K562 (cell line): ENCODE results near the gene KLK7. TPM values are rescaled to one million over a fixed set of nuclear protein-coding genes. Genes with fewer than 3 reads are reported as not detected.
A peak's percentile ranks its signal among the peaks of the same experiment; 100 is the strongest.

ENCODE experiments used
- ARID1B ChIP-seq: fragments of 450-650 bp; IDR thresholded peaks from 2 replicates; pipeline ENCODE4 v1.6.1; 2016; ENCODE audit warnings: antibody characterized with exemption, mild to moderate bottlenecking, inconsistent platforms
- ATF7 ChIP-seq: fragments of 450-650 bp; IDR thresholded peaks from 2 replicates; pipeline ENCODE4 v1.7.1; 2014; ENCODE audit warnings: mild to moderate bottlenecking, moderate library complexity
- CBFB ChIP-seq: sonication (generic); formaldehyde crosslinking; IDR thresholded peaks from 2 replicates; pipeline ENCODE4 v1.4.0; 2020; ENCODE audit warnings: mild to moderate bottlenecking, missing genetic modification reagents
- DIDO1 ChIP-seq: fragments of 450-650 bp; IDR thresholded peaks from 2 replicates; pipeline ENCODE4 v1.6.1; 2016; ENCODE audit warnings: low read depth, missing biosample characterization, missing genetic modification characterization
- DMBX1 ChIP-seq: fragments of 250-450 bp; sonication (Bioruptor Pico); IDR thresholded peaks from 2 replicates; pipeline ENCODE4 v1.8.0; 2022; ENCODE audit warnings: inconsistent platforms, mild to moderate bottlenecking, moderate library complexity, borderline replicate concordance
- DNMT1 ChIP-seq: fragments of 450-650 bp; IDR thresholded peaks from 2 replicates; pipeline ENCODE4 v1.6.1; 2016; ENCODE audit warnings: antibody characterized with exemption, mild to moderate bottlenecking
- ELF2 ChIP-seq: fragments of 250-450 bp; sonication (Bioruptor Pico); IDR thresholded peaks from 2 replicates; pipeline ENCODE4 v1.5.0; 2021; ENCODE audit warnings: mild to moderate bottlenecking
- FUS ChIP-seq: fragments of 200-400 bp; formaldehyde crosslinking; optimal IDR thresholded peaks from 2 replicates; pipeline ENCODE3; 2017; ENCODE audit warnings: low read depth, low read length
- GTF2F1 ChIP-seq: IDR thresholded peaks from 2 replicates; pipeline ENCODE4 v1.6.1; 2011; ENCODE audit warnings: low read depth, low read length, improper control_type of control experiment
- KDM1A ChIP-seq, 2 experiments: fragments of 450-650 bp; IDR thresholded peaks; 2 replicates each; pipeline ENCODE4 v1.6.1; 2016; ENCODE audit warnings: mild to moderate bottlenecking in 2 of 2
- PTRF ChIP-seq: fragments of 450-650 bp; IDR thresholded peaks from 2 replicates; pipeline ENCODE4 v1.6.1; 2016; ENCODE audit warnings: mild to moderate bottlenecking, missing genetic modification characterization, missing compliant biosample characterization
- RBM15 ChIP-seq: fragments of 200-400 bp; formaldehyde crosslinking; IDR thresholded peaks from 2 replicates; pipeline ENCODE4 v1.6.1; 2018; ENCODE audit warnings: mild to moderate bottlenecking, low read length, moderate library complexity; ENCODE audit not compliant: insufficient read depth
- SMAD4 ChIP-seq: fragments of 250-450 bp; sonication (Bioruptor Pico); conservative IDR thresholded peaks from 2 replicates; pipeline ENCODE4 v1.8.0; 2021; ENCODE audit warnings: inconsistent platforms, mild to moderate bottlenecking, moderate library complexity
- SP1 ChIP-seq: sonication (generic); formaldehyde crosslinking; IDR thresholded peaks from 2 replicates; pipeline ENCODE4 v1.8.1; 2022; ENCODE audit warnings: mild to moderate bottlenecking, missing genetic modification reagents
- TSHZ1 ChIP-seq: fragments of 250-450 bp; sonication (Bioruptor Pico); IDR thresholded peaks from 2 replicates; pipeline ENCODE4 v1.4.0; 2020; ENCODE audit warnings: mild to moderate bottlenecking, moderate library complexity
- USF2 ChIP-seq: sonication (generic); formaldehyde crosslinking; IDR thresholded peaks from 2 replicates; pipeline ENCODE4 v1.5.0; 2020; ENCODE audit warnings: missing genetic modification reagents
- ZFP36 ChIP-seq: fragments of 150-350 bp; IDR thresholded peaks from 2 replicates; pipeline ENCODE4 v1.6.1; 2018; ENCODE audit warnings: low read length, low read depth; ENCODE audit not compliant: partially characterized antibody
- polyA plus RNA-seq, 8 experiments: library from polyadenylated mRNA; depleted of rRNA in 4 of 8; stranded (reverse) in 5 of 8; unstranded in 3 of 8; fragments of >200 nt; fragmentation: Nextera tagmentation in 2 of 8; fragmentation: Illumina TruSeq in 1 of 8; extraction: Ambion mirVana in 2 of 8; extraction: Trizol in 1 of 8; gene quantifications; 2 replicates each; pipeline versions ENCODE4 v1.2.1 to v1.2.3, GENCODE V29; 2011 to 2014; ENCODE audit warnings: inconsistent platforms in 1 of 8, missing spikeins in 1 of 8
- total RNA-seq, 7 experiments: library from RNA; depleted of rRNA in 6 of 7; stranded (reverse); fragments of >200 nt in 6 of 7; fragmentation: Illumina TruSeq in 2 of 7; extraction: Trizol in 2 of 7; gene quantifications; 2 replicates each; pipeline versions ENCODE4 v1.2.1 to v1.2.3, GENCODE V29; 2011 to 2021; ENCODE audit warnings: low replicate concordance in 1 of 7
- TF ChIP-seq, protein P1 (sequence below), 2 experiments: fragments of 150-350 bp in 1 of 2; IDR thresholded peaks; 2 replicates each; pipeline ENCODE4 v1.6.1; 2012 to 2016; ENCODE audit warnings: low read depth in 2 of 2, low read length in 2 of 2, mild to moderate bottlenecking in 1 of 2, moderate library complexity in 1 of 2
- TF ChIP-seq, protein P2 (sequence below), 2 experiments: fragments of 450-650 bp; conservative IDR thresholded peaks; 2 replicates each; pipeline ENCODE4 v1.6.1; 2017; ENCODE audit warnings: mild to moderate bottlenecking in 2 of 2, moderate library complexity in 2 of 2

The KLK7 gene
- total and polyA plus RNA-seq, 9 of the 15 experiments (the other 6 are each of a cell fraction or from before 2014, with no cell fraction given), result 0.03 TPM; not detected in 8

DNA sequence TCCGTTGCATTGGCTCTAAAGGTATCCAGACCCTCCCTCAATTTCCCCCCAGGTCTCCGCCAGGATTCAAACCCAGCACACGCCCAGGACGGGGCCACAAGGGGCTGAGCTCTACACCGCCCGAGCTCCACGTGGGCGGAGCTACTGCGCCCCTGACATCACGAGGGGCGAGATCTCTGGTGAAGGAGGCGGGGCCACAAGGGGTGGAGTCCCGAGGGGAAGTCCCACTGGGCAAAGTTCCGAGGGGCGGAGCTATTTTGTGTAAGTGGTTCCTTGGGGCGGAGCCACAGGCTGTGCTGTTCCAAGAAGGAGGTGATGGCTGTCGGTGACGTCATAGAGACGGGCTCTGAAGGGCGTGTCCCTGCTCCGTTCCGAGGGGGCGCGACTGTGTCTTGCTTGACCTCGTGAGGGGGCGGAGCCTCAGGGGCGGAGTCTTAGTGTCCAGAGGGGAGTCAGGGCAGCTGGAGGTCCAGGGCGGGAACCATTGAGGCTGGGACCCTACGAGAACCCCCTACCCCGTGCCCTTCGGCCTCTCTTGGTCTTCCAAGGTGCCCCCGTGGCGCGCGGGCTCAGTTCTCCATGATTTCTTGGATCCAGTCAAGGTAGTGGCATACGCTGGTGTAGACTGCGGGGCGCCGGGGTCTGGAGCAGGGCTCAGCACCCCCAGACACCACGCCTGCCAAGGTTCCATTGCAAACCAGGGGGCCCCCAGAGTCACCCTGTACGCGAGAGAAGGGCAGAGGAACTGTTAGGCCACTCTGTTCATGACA is 19.0 kb upstream of the KLK7 start (continued):
- TF ChIP-seq, protein P1, sequence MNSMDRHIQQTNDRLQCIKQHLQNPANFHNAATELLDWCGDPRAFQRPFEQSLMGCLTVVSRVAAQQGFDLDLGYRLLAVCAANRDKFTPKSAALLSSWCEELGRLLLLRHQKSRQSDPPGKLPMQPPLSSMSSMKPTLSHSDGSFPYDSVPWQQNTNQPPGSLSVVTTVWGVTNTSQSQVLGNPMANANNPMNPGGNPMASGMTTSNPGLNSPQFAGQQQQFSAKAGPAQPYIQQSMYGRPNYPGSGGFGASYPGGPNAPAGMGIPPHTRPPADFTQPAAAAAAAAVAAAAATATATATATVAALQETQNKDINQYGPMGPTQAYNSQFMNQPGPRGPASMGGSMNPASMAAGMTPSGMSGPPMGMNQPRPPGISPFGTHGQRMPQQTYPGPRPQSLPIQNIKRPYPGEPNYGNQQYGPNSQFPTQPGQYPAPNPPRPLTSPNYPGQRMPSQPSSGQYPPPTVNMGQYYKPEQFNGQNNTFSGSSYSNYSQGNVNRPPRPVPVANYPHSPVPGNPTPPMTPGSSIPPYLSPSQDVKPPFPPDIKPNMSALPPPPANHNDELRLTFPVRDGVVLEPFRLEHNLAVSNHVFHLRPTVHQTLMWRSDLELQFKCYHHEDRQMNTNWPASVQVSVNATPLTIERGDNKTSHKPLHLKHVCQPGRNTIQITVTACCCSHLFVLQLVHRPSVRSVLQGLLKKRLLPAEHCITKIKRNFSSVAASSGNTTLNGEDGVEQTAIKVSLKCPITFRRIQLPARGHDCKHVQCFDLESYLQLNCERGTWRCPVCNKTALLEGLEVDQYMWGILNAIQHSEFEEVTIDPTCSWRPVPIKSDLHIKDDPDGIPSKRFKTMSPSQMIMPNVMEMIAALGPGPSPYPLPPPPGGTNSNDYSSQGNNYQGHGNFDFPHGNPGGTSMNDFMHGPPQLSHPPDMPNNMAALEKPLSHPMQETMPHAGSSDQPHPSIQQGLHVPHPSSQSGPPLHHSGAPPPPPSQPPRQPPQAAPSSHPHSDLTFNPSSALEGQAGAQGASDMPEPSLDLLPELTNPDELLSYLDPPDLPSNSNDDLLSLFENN (IDR thresholded peaks at IDR 0.05; ENCODE audit: low read depth in 2 of 2, low read length in 2 of 2), result no peak
- no peak for TF ChIP-seq FUS
- TF ChIP-seq ELF2 (CRISPR knock-in tag), result no peak
- TF ChIP-seq DNMT1, result no peak
- TF ChIP-seq DMBX1 (CRISPR knock-in tag), result no peak
- no peak for TF ChIP-seq DIDO1
- TF ChIP-seq ATF7, result peak; percentile 100
- no peak for TF ChIP-seq KDM1A (IDR thresholded peaks at IDR 0.05)
- no peak for TF ChIP-seq CBFB (CRISPR knock-in tag)
- TF ChIP-seq PTRF (tag), result no peak
- no peak for TF ChIP-seq ZFP36
- 0 out of 2 replicates have a peak, but pooled peaks have one; percentile 38 for TF ChIP-seq ARID1B
- TF ChIP-seq GTF2F1, result no peak
- TF ChIP-seq SP1, result peak; percentile 68
- TF ChIP-seq TSHZ1 (CRISPR knock-in tag), result no peak
- TF ChIP-seq SMAD4, result no peak
- TF ChIP-seq RBM15, result no peak
- TF ChIP-seq USF2 (CRISPR knock-in tag), result peak; percentile 78
- TF ChIP-seq, protein P2, sequence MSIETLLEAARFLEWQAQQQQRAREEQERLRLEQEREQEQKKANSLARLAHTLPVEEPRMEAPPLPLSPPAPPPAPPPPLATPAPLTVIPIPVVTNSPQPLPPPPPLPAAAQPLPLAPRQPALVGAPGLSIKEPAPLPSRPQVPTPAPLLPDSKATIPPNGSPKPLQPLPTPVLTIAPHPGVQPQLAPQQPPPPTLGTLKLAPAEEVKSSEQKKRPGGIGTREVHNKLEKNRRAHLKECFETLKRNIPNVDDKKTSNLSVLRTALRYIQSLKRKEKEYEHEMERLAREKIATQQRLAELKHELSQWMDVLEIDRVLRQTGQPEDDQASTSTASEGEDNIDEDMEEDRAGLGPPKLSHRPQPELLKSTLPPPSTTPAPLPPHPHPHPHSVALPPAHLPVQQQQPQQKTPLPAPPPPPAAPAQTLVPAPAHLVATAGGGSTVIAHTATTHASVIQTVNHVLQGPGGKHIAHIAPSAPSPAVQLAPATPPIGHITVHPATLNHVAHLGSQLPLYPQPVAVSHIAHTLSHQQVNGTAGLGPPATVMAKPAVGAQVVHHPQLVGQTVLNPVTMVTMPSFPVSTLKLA (conservative IDR thresholded peaks at IDR 0.05), result peak; percentile 80 to 84
